HG02840 (cell line): ENCODE results near the gene GAPDHS.

Source experiments
- ATAC-seq: cut with Tn5 transposase; IDR thresholded peaks from one replicate; pipeline ENCODE4 v1.9.1; 2021; ENCODE audit warnings: mild to moderate bottlenecking, moderate library complexity, moderate number of reproducible peaks; ENCODE audit not compliant: unreplicated experiment, low FRiP score

Gene GAPDHS

DNA sequence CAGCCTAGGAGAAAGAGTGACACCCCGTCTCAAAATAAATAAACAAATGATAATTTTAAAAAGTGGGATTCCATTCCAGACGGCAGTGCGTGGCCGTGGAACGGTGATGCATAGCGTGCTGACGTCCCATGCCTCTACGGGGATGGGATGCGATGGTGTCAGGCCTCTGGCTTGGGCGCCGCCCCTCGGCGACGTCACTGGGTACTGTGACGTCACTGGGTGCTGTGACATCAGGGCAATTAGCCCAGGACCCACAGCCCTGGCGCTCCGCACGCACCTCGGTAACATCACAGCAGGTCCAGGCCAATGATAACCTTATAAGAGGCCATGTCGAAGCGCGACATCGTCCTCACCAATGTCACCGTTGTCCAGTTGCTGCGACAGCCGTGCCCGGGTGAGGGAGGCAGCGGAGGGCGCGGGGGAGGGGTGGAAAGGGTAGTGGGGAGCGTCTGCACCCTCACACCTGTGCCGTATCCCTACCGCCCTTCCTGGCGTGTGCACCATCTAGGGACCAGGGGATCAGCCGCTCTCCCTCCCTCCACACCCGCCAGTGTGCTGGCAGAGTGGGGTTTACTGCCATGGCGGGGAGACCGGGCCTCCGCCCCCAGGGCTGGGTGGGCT is at the start of gene GAPDHS:
GAPDHS (plus strand) TSS at position 256 of the 621 bp plus-strand sequence; CDS start at position 328, 72 bp downstream.
- no peak for ATAC-seq

DNA sequence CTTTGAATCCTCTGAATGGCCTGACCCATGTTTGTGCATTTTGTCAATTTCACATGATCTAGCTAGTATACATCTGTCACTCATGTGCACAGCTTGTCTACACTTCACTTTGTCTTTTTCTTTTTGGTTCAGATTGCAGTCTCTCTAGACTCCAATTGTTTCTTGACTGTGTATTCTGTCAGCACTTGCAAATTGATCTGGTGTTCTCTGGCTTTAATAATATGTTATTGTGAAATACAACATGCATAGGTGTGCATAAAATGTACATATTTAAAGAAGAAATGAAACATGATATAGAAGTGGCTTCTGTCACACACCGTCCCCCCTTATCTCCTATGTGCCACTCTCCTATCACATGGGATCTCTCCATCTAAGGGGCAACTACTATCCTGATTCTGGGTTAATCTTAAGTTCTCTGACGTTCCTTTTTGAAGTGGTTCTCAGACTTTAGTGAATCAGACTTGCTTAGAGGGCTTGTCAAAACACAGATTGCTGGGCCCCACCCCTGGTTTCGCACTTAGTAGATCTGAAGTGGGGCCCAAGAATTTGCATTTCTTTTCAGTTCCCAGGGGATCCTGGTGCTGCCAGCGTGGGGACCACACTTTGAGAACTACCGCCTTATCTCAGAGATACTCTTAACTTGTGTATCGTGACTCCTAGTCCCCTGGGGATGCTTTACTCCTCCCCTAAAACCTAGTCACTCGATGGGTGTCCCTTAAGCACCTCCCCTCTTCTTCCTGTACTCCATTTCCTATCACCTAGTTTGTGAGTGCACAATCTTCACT is 48.8 kb upstream of the GAPDHS start:
- ATAC-seq = peak; percentile 87

DNA sequence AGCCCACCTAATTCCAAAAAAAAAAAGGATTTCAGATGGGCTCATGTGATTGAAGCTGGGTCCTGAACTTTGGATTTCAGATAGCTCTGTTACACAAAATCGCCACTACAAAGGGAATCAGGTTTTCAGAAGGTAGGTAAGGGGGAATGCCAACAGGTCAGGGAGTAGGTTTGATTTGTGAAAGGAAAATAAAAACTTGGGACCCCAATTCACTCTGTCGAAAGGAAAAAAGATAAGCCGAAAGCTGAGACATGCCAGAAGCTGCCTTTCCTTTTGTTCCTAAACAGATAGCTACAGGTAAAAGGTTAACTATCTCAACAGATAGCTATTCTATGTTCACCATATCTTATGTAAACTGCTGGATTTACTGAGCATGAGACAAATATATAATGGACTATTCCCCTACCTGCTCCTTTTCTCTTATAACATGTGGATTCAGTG is 47.0 kb upstream of the GAPDHS start:
- no peak for ATAC-seq

DNA sequence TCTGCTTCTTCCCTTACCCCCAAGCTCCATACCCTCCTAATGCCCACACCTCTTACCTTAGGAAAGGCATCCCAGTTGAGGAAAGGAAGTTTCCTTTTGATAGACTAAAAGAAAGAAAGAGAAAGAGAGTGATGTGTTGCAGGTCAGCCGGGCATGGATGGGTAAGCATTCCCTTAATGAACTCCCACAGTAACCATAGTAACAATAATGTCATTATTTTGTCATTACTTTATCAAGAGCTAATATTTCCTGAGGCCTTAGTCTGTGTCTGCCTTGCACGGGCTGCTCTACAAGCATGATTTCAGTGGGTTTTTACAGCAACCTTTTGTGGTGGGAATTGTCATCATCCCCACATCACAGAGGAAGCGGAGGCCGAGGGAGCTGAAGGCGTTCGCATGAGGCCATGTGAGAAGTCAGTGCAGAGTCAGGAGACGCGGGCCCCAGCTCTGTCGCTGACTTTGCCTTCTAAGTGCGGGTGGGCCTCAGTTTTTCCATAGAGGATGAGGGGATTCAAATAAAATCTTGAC is 45.5 kb upstream of the GAPDHS start:
- ATAC-seq = no peak

DNA sequence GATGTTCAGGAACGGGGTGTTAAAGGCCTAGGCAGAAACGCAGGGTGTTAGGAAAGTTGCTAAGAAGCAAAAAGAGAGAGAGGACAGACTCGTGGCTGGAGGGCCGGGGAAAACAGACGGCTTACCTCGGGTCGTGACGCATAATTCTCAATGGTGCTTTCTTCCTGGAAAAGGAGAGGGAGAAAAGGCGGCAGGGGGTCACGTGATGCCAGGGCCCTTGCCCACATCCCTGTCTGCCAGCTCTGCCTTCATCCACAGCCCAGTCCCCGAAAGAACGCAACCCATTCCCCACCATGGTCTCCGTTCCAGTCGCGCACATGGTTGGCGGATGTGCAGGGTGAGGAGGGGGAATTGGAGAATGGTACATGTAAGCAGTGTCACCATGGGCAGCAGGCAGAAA is 44.6 kb upstream of the GAPDHS start:
- no peak for ATAC-seq

DNA sequence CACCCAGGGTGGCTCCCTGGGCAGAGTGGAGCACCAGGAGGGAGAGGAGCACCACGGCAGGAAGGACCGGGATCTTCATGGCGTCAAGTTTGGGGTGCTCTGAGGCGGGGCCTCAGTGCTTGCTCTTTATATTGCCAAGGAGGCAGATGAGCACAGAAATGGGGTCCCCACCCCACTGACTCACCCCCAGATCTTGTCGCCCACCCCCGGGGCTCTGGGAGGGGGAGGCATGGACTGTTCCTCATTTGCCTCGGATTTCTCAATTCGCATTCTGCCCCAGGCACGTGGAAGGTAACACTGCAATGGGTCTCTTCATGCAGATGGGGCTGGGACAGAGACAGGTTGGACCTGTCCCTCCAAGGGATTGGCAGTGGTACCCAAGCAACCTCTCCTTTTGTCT is 42.9 kb upstream of the GAPDHS start, which contains the start of gene KRTDAP:
KRTDAP (minus strand) TSS at position 101 of the 400 bp plus-strand sequence; CDS start at position 79, 22 bp downstream.
- ATAC-seq = no peak

DNA sequence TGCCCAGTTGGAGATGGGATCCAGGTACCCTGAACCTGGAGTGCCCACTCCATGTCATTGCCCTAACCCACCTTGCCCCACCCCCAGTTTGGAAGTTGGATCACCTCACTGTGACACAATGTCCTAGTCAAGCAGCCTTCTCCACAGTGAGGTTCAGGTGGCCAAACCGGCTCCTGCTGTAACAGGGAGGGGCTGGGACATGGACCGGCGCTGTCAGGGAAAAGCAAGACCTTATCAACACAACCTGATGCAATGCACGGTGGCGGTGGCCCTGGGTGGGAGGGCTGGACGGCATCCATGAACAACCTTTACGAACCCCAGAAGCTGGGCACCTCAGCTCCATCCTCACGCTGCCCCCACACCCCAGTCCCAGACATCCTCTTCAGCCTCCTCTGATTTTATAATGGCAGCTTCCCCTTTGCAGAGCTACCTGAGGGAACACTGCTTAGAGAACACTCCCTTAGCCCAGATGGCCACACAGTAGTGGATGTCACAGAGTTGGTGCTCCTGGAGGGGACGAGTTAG is 41.4 kb upstream of the GAPDHS start:
- no peak for ATAC-seq

DNA sequence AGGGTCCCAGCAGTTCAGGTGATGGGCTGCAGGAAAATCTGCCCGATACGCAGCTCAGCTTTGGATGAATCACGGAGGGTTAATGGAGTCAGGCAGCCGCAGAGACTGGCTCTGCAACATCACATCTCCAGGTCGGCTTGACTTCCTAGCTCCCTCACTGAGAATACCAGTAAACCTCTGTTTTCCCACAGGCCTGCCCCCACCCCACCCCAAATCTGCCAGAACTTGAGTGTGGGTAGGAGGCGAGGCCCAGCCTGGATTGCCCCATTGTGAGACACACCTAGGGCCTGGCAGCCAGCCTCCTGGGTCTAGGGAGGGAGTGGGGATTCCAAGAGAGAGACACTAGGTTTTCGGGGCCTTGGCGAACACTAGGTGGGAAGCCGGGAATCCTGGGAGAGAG is 39.3 kb upstream of the GAPDHS start:
- ATAC-seq = no peak

DNA sequence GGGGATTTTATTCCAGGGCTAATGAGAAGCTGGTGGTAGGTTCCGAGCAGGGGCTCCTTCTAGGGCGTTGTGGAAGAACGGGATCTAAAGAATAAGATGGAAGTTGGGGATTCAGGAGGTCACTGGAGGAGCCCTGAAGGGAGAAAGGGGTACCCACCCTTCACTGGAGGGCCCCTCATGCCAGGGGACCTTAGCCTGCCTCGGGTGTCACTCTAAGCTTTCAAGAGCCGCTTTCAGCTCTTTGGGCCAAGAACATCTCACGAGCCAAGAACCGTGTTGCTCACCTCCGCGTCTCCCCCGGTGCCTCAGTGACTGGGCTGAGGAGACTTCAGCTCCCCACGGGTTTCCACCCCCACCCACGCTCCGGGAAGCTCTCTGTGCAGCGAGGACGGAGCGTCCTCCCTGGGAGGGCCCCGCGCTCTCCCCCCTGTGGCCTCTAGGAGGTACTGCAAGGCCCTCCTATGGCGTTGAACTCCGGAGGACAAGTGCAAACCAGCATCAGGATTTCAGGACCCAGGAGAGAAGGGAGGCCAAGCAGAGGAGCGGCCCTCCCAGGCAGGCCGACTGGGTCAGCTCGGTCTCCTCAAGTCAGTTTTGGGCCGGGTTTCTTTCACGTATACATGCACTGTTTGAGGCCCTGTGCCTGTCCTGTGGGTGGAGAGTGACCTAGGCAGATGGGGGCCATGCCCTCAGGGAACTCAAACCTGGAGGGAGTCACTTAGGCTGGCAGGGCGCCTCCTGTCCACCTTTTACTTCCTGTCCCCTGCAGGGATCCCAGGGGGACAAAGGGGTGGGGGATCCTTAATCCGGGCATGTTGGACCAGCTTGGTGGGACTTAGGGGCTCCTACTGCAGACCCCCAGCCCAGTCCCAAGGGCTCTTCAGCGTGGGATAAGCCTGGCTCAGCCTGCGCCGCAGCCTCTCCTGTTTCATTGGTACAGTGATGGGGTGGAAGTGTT is 37.9 kb upstream of the GAPDHS start:
- no peak for ATAC-seq

DNA sequence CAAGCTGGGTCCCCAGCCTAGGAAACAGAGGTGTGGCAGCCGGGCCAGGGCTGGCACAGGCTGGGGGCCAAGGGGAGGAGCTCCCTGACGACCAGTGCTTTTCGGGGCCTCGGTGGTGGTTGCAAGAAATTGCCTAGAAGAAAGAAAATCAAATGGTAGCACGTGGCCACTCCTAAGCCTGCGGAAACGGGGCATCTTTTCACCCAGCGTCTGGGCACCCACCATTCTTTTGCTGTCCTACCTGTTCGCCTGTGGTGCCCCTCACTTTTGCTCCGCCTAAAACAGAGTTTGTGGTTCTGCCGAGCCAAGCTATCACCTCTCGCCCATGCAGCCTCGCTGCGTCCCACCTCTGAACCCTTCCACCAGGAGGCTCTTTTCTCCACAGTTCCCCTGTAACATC is 35.9 kb upstream of the GAPDHS start:
- ATAC-seq = no peak

DNA sequence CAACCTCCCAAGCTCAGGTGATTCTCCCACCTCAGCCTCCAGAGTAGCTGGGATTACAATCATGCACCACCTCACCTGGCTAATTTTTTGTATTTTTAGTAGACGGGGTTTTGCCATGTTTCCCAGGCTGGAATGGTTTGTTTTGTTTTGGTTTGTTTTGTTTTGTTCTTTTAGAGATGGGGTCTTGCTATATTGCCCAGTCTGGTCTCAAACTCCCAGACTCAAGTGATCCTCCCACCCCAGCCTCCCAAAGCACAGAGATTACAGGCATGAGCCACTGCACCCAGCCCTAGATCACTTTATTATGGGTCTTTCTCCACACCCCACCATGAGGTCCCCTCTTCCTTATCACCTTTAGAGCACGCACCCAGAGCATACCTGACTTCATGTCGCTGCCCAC is 35.0 kb upstream of the GAPDHS start:
- no peak for ATAC-seq

DNA sequence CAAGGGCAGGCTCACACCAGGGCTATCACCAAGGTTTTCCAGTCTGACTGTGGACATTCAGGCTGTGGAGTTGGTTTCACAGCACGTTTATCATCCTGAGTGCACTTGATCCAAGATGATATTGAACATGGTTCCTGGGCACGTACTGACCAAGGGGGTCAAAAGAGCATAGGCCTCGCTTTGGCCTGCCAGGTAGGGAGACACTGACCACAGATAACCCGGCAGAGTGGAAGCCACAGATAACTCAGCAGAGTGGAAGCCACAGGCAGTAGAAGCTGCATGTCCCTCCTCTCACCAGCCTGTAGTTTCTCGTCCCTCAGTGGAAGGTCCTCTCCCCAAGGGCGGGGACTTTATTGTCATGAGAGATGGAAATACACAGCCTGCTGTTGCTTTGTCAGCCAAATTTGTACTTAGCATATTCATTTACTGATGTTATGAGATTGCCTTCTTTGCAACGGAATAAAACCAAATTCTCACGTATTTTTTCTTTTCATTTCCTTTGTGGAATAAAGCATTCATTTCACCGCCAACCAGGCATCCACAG is 34.2 kb upstream of the GAPDHS start:
- ATAC-seq = no peak

DNA sequence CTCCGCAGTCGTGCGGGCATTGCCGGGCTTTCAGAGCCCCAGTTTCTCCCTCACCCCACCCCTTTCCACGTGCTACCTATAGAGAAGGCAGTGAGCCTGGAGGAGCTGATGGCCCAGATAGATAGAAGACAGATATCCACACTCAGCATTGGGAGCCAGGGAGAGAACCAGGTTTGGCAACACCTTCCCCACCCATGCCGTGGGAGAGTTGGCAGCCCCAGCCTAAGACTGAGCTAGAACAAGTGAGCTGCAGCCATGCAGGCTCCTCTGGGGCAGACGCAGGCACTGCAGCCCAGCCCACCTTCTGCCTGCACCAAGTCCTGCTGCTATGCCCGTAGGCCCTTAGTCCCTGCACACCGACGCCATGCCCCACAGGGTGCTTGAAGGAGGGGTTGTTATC is 32.6 kb upstream of the GAPDHS start:
- no peak for ATAC-seq

DNA sequence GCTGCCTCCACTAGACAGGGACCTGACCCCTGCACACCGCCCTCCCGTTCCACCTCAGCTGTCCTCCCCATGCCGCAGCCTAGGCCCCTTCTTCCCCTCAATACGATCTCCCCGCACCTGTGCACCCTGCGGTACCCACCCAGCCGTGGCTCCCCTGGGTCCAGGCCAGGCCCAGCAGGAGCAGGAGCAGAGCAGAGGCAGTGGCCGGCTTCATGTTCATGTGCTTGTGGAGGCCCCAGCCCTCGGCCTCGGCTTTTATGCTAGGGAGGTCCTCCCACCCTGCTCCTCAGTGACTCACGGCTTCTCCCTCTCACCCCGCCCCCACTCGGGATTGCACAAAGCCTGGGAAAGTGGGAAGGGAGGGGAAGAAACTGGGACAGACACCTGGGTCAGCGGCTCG is 31.6 kb upstream of the GAPDHS start:
- ATAC-seq = no peak

DNA sequence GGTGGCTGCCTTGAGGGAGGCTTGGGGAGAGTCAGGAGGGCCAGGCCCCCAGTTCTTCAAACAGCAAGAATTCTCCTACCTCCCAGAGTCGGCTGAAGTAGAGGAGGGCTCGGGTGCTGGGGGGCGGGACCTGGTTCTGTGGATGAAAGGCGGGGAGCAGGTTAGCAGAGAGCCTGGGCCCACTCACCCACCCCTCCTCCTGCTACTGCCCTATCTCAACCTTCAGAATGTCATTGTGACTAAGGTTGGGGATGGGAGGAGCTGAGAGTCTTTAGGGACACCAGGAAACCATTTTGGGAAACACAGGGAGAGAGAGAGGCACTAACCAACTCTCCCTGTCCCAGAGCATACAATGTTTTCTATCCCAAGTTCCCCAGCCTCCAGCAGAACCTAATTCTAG is 30.5 kb upstream of the GAPDHS start:
- ATAC-seq = no peak

DNA sequence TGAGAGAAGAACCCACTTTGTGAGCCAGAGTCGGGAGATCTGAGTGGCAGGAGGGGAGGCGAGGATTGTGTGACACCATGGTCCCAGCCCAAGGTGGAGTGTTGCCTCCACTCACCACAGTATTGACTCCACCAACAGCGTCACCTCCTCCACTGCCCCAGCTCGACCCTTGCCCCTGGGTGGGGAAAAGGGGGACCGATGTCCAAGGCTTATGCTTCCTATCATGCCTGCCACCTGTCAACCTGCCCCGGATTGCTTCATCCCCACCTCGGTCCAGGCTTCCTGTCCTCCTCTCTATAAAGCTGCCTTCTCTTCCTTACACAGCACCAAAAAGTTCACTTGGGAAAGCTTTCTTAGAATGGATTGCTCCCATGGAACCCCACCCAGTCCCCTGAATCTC is 27.2 kb upstream of the GAPDHS start:
- no peak for ATAC-seq

DNA sequence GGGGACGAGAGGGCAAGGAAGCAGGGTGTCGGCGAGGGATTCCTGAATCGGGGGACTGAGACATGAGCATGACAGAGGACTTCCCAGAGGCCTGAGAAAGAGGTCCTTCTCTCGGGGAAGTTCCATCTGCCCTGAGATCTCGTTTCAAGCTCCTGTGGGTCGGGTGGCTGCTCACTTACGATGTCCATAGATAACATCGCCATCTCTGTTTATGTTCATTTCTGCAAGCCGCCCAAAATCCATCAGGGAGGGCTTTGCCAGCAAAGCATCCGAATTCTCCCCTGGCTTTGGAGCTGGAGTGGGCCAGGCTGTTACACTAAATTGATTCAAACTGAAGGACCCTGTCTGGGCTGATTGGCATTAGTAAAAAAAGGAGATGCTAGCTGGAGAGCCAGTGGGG is 25.7 kb upstream of the GAPDHS start:
- ATAC-seq = no peak

DNA sequence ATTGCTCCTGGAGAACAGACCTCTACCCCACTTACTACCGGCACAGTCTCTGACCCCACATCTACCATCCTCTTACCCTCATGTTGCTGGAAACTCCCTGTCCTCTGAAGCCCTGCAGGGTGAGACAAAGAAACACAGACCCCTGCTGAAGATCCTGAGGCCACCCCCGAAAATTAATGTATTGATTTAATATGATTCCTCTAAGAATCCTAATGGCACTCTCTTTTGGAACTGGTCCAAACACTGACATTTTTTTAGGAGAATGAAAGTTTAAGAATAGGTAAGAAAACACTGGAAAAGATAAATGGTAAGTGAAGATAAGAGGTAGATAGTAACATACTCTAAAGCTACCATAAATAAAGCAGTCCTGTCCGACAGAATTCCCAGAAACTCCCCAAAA is 25.1 kb upstream of the GAPDHS start:
- ATAC-seq = no peak

DNA sequence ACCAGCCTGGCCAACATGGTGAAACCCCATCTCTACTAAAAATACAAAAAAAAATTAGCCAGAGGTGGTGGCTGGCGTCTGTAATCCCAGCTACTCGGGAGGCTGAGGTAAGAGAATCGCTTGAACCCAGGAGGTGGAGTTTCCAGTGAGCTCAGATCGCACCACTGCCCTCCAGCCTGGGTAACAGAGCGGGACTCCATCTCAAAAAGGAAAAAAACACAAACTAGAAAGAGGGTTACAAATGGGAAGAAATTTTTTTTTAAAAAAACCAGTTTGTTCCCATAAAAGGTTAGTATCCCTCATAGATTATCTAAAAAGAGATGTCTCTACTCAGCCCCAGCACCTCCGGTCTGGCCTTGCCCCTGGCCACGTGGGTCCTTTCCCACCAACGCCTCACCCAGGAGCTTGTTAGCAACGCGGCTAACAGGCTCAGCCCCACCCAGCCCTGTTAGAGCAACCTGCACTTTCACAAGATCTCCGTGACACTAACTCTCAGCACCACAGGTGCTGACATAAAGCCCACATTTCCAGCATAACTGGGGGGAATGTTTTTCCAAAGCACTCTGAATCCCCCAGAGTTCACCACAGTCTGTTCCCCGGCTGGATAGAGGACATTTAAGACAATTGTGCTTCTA is 24.1 kb upstream of the GAPDHS start:
- no peak for ATAC-seq
